ENCODE data around the gene MORF4L1.
"Not testable (repeated sequence)": the region's sequence is repeated elsewhere in the genome, so short reads cannot be mapped to it uniquely, and the experiment has no call there.

The MORF4L1 gene

GRCh38 chr15:78902281-78903032, 29.8 kb downstream of the MORF4L1 start:
- DNase-seq: not testable (repeated sequence)

DNA sequence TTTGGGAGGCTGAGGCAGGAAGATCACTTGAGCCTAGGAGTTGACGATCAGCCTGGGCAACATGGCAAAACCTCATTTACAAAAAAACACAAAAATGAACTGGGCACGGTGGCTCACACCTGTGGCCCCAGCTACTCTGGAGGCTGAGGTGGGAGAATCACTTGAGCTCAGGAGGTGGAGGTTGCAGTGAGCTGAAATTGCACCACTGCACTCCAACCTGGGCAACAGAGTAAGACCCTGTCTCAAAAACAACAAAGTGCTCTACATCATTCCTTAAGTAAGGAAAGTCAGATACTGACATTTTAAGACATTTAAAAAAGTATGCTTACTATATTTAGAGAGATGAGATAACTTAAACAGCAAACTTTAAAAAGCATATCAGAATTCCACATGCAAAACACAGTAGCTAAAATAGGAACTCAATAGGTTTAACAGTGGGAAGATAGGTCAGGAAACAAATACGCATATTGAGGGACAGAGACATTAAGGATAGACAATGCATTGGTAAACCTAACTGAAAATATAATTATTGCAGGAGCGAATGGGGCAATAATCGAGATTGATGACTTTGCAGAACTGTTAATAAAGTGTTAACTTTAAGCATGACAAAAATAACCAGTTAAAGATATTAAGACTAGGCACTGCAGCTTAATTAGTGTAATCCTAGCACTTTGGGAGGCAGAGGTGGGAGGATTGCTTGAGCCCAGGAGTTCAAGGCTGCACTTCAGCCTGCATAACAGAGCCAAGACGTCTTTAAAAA, 32.1 kb downstream of the MORF4L1 start:
- DNase-seq: no peak

DNA sequence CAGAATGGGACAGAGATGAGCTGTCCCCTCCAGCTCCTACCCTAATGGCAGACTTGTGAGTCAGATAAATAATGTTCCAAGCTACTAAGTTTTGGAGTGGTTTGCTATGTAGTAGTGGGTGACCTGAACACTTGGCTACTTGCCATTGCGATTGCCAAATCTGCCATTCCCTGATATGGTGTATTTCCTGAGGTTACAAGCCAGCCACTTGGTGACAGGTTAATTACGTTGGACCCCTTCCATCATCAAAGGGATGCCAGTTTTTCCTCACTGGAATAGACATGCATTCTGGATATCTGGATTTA, 33.6 kb downstream of the MORF4L1 start:
- DNase-seq: no peak

DNA sequence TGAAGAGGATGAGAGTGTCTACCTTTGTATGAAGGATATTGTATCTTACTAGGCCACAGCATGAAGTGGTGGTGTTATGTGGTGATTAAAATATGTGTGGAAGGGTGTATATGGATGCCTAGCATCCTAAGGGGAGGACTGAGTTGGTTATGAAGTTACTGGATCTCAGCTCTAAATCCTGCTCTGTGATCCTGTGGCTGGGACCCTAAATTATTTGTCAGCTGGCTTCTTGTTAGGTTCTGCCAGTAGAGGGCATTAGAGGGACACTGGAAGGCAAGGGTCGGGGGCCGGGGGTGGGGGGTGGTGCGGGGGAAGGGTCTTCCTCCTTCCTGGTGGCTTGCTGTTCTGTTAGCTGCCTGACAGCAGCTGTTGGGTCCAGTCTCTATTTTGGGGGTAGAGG, 34.9 kb downstream of the MORF4L1 start:
- DNase-seq: no peak

- no peak for DNase-seq
Measured at GRCh38 chr15:78909160-78909695, 36.5 kb downstream of the MORF4L1 start.

DNA sequence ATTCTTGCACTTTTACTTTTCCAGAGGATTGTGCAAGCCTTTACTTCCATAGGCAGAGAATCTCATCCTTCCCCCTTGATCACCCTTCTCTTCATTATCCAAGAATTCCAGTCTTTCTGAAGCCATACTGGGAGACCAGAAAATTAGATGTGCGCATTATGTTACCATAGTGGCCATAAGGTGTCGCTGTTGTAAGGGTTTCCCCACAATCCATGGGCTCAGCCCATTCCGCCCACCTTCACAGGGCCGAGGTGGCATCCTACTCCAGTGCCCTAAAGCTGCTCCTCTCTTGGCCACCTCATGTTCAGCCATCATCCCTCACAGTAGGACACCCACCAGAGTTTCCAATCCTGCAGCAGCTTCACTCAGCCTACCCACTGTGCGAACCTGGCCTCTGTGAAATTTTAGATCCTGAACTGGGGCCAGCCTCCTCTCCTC, 37.1 kb downstream of the MORF4L1 start:
- DNase-seq: no peak

- no peak for DNase-seq
Measured at GRCh38 chr15:78910271-78910670, 37.6 kb downstream of the MORF4L1 start.

GRCh38 chr15:78912316-78912715, 39.6 kb downstream of the MORF4L1 start:
- DNase-seq: no peak

GRCh38 chr15:78913012-78913411, 40.3 kb downstream of the MORF4L1 start:
- DNase-seq: no peak

GRCh38 chr15:78914027-78914764, 41.5 kb downstream of the MORF4L1 start:
- DNase-seq: no peak

DNA sequence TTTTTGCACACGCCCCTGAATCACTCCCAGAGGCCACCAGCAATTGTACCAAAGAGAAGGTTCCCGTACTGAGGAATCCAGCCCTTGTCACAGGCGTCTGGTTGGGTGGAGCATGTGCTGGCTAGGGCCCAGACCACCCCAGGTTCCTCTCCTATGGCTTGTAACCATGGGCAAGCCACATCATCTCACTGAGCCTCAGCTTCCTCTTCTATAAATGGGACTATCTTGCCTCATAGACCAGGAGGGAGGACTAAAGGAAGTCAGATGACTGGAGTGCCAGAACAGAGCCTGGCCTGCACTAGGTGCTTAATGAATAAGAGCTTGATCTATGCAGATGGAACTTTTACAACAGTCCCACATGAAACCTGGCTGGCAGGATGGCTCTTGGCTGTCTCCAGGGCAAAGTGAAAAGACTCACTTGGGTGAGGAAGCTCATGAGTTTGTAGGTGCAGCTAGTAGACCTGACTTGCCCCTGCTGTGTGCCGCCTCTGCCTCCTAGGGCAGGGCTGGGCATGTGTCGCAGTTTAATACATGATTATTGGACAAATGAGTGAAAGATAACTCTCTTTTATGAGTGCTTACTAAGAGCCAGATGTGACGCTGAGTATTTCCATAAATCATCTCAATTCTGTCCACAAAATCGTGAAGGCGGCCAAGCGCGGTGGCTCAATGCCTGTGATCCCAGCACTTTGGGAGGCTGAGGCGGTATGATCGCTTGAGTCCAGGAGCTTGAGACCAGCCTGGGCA, 42.8 kb downstream of the MORF4L1 start:
- no peak for DNase-seq

GRCh38 chr15:78916088-78916487, 43.4 kb downstream of the MORF4L1 start:
- DNase-seq: no peak

DNA sequence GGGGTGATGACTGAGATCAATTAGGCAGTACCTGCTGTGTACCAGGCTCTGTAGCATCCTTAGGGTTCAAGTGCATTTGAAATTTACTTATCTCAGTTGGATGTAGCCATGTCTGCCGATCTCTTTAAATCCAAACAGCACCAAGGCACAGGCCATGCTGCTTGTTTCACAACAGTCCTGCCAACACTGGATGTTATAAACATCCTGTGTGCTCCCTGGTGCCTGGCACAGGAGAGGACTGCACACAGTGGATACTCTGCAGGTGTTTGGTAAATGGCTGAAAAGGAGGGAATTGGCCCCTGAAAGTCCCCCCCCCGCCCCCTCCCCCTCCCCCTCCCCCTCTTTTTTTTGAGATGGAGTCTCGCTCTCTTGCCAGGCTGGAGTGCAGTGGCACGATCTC, 45.2 kb downstream of the MORF4L1 start:
- DNase-seq: no peak

- no peak for DNase-seq
Measured at GRCh38 chr15:78921517-78921916, 48.8 kb downstream of the MORF4L1 start.

DNA sequence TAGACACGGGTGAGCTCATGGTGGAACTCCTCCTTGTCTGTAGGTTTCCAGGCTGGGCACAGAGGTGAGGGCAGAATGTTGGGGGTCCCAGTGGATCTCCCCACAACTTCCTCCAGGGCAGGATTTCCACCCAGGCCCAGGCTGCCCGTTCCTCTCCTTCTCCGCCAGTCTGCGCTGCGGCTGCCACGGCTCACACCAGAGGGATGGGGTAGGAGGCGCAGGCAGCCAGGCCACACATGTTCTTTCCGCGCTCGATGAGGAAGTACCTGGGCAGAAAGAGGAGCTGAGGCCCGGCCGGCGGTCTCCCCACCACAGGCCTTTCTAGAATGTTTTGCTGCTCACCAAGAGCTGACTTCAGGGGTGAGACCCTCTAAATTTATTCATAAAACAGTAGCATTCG, 49.2 kb downstream of the MORF4L1 start:
- no peak for DNase-seq

DNA sequence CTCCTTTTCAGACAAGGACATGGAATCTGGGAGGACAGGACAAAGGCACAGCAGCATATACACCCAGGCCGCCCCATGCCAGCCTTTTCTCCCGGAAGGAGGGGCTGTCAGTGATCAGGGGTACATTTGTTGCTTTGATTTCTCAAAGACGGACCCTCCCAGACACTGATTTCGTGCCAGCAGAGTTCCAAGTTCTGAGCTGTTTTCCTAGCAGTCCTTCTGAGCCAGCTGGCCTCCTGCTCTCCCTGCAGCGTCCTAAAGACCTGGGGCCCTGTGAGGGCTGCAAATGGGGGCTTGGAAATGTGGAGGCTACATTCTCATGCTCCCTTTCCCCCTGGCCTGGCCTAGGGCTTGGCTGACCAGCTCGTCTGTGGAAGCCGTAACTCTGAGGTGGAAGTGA, 49.8 kb downstream of the MORF4L1 start:
- no peak for DNase-seq

- no peak for DNase-seq
Measured at GRCh38 chr15:78923015-78923414, 50.3 kb downstream of the MORF4L1 start.

DNA sequence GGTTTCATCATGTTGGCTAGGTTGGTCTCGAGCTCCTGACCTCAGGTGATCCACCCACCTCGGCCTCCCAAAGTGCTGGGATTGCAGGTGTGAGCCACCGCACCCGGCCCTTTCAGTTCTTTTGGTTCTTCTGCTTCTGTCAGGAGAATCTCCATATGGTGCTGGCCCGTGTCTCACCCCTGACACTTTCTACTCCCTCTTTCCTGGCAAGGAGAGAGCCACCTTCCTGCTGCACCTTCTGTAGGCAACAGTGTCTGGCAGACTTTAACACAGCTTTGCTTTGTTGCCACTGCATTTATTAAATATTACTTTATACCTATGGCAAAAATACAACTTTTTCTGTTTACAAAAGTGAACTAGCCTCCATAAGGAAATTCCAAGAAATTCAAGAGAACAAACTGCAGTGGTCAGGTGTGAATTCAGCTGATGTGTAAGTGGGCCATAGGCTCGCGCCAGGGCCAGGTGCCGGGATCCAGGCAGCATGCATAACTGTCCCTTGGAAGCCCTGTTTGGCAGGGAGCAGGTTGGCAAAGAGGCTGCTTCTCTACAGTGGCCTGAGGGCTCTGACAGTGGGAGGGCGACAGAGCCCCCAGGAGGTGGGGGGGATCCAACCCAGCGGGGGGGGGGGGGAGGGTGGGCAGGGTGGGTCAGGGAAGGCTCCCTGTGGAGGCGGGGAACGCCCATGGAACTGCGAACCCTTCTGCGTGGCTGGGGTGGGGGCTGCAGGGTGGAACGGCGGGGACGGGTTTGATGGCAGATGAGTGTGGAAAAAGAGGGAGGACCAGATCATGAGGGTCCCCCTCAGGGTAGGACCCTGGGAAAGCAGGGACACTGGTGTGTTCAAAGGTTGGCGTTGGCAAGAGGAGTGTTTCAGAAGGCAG, 51.0 kb downstream of the MORF4L1 start:
- DNase-seq: no peak

DNA sequence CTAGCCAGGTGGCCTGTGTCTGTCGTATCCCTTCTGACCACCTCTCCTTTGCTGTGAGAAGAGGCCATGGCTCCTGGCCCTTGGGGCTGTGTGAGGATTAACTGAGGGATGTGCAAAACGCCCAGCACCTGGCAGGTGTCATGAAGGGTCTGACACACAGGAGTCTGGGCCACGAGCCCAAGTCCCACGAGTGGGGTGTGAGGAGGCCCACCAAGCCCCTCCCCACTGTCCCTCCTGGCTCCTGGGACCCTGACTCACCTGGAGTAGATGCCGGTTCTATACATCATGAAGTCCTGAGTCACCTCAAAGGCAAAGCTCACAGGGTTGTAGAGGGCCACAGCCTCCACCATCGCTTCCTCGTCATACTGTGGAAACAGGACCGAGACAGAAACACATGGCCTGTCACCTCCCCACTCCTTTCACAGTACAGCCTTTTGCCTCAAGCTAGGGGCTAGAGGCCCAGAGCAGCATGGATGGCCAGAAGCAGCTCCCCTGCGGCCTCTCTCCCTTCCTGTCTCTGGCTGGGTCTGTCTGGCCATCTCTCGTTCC, 52.5 kb downstream of the MORF4L1 start:
- no peak for DNase-seq

GRCh38 chr15:78925956-78926743, 53.5 kb downstream of the MORF4L1 start:
- DNase-seq: no peak
